A375 (cell line): ENCODE results near the gene OPN1MW2. TPM values are rescaled to one million over a fixed set of nuclear protein-coding genes. Genes with fewer than 3 reads are reported as not detected.

Source experiments
- total RNA-seq: library from RNA; depleted of rRNA; stranded (reverse); fragments of >200 nt; shearing (Covaris generic); gene quantifications from 2 replicates; pipeline ENCODE4 v1.2.3, GENCODE V29; 2014; rRNA removed

Gene OPN1MW2
- not detected in 2 replicates for total RNA-seq

GRCh38 chrX:154219456-154219855 is at the start of gene OPN1MW2:
Gene OPN1MW2, plus strand, starts transcription at chrX:154219756. Its CDS starts 60 bp downstream, at chrX:154219816.

GRCh38 chrX:154182296-154182695 is 37.3 kb upstream of the OPN1MW2 start, which contains the start of gene OPN1MW:
Gene OPN1MW, plus strand, starts transcription at chrX:154182596. Its CDS starts 82 bp downstream, at chrX:154182678.

GRCh38 chrX:154257282-154257681 is 37.7 kb downstream of the OPN1MW2 start, which contains the start of gene OPN1MW3:
Gene OPN1MW3, plus strand, starts transcription at chrX:154257582. Its CDS starts 38 bp downstream, at chrX:154257620.

Other genes with a start within 250 kb of the OPN1MW2 start
- 73.1 and 81.3 TPM in 2 replicates for gene HCFC1, start 247.9 kb upstream of the OPN1MW2 start, total RNA-seq
- gene TMEM187, start 247.0 kb upstream of the OPN1MW2 start, total RNA-seq = 2.9 TPM in 2 replicates
- 210 and 235 TPM in 2 replicates for gene IRAK1, start 199.9 kb upstream of the OPN1MW2 start, total RNA-seq
- 51.5 and 59.4 TPM in 2 replicates for gene MECP2, start 122.0 kb upstream of the OPN1MW2 start, total RNA-seq
- not detected in 2 replicates for gene OPN1LW, start 75.5 kb upstream of the OPN1MW2 start, total RNA-seq
- gene OPN1MW, start 37.2 kb upstream of the OPN1MW2 start, total RNA-seq = not detected in 2 replicates
- gene OPN1MW3, start 37.8 kb downstream of the OPN1MW2 start, total RNA-seq = not detected in 2 replicates
- gene TEX28, start 75.4 kb downstream of the OPN1MW2 start, total RNA-seq = 0.08 TPM in 1 of 2 replicates, not detected in the other
- not detected in 2 replicates for gene TKTL1, start 76.0 kb downstream of the OPN1MW2 start, total RNA-seq
- gene FLNA, start 154.9 kb downstream of the OPN1MW2 start, total RNA-seq = 1,311 and 1,391 TPM in 2 replicates
- 22.3 and 36.3 TPM in 2 replicates for gene EMD, start 159.5 kb downstream of the OPN1MW2 start, total RNA-seq
- gene RPL10, start 178.6 kb downstream of the OPN1MW2 start, total RNA-seq = 3,309 and 3,903 TPM in 2 replicates
- 28.8 and 32.3 TPM in 2 replicates for gene DNASE1L1, start 189.5 kb downstream of the OPN1MW2 start, total RNA-seq
- 27.1 and 34.7 TPM in 2 replicates for gene TAFAZZIN, start 191.8 kb downstream of the OPN1MW2 start, total RNA-seq
- 37.5 and 48.8 TPM in 2 replicates for gene ATP6AP1, start 208.9 kb downstream of the OPN1MW2 start, total RNA-seq
- 111 and 121 TPM in 2 replicates for gene GDI1, start 217.4 kb downstream of the OPN1MW2 start, total RNA-seq
- 68.2 and 70.8 TPM in 2 replicates for gene FAM50A, start 224.4 kb downstream of the OPN1MW2 start, total RNA-seq
- 6.0 and 9.8 TPM in 2 replicates for gene PLXNA3, start 238.5 kb downstream of the OPN1MW2 start, total RNA-seq